Adrenal gland (tissue), 5 donors: ENCODE data around the gene SMAD3.

Source experiments
- CTCF ChIP-seq, 6 experiments: fragments of 450-650 bp in 4 of 6; fragments of 200-600 bp in 2 of 6; sonication (generic) in 1 of 6; IDR thresholded peaks; 1 replicate in 5 of 6; 2 replicates in 1 of 6; pipeline versions ENCODE4 v1.5.1 to v1.8.0; 2016 to 2021; ENCODE audit warnings: antibody characterized with exemption in 6 of 6, mild to moderate bottlenecking in 2 of 6, moderate library complexity in 1 of 6
- POLR2A ChIP-seq, 2 donors: fragments of 450-650 bp; IDR thresholded peaks; one replicate each; pipeline ENCODE4 v1.6.1; 2017; ENCODE audit warnings: antibody characterized with exemption in 2 of 2, mild to moderate bottlenecking in 2 of 2, moderate library complexity in 1 of 2
- donor health status: DM: no; HTN: no; CAD: no.

- TF ChIP-seq CTCF (IDR thresholded peaks at IDR 0.05) (no peak), POLR2A (IDR thresholded peaks at IDR 0.05) (no peak)
Measured at GRCh38 chr15:67171471-67171870, 106.1 kb downstream of the SMAD3 start.
